ENCODE measurements around the gene CHD1L.
A peak's percentile ranks its signal among the peaks of the same experiment; 100 is the strongest.

CHD1L gene

GRCh38 chr1:147209825-147210821 is 32.4 kb upstream of the CHD1L start:
- Histone ChIP-seq H3K79me2 (ENCODE audit: control insufficient read depth, insufficient read depth, low read length, poor library complexity) (no peaks in the 10 kb centered on the region), H3K27ac (ENCODE audit: low read depth, low read length) (no peak overlapping the region), H2AK5ac (ENCODE audit: low read length) (no peak overlapping the region), H2AFZ (ENCODE audit: insufficient read depth, low read length, poor library complexity) (no peak overlapping the region), H3K9me3 (ENCODE audit: insufficient read depth, low read depth, low read length) (no peaks in the 10 kb centered on the region), H2BK5ac (ENCODE audit: low read depth, low read length, poor library complexity) (no peak overlapping the region), H4K91ac (ENCODE audit: low read depth, low read length) (no peak overlapping the region), H4K8ac (ENCODE audit: low read depth, low read length) (no peak overlapping the region), H3K4me2 (ENCODE audit: low read length) (no peak overlapping the region), H3K14ac (ENCODE audit: low read length) (no peak overlapping the region), H3K79me1 (ENCODE audit: low read length) (no peaks in the 10 kb centered on the region), H3K9ac (ENCODE audit: low read length) (no peak overlapping the region), H4K12ac (ENCODE audit: low read depth, low read length) (no peak overlapping the region), H3K27me3 (ENCODE audit: insufficient read depth, low read length) (no peaks in the 10 kb centered on the region), H3K23ac (ENCODE audit: low read length) (no peak overlapping the region), H2BK120ac (ENCODE audit: insufficient read depth, low read length, poor library complexity) (no peak overlapping the region), H3K4ac (ENCODE audit: low read depth, low read length) (no peak overlapping the region), H3K4me3 (ENCODE audit: low read depth, low read length) (no peak overlapping the region), H3K36me3 (ENCODE audit: control insufficient read depth in 1 of 2, insufficient read depth in 2 of 2, low read length in 2 of 2) (no peaks in the 10 kb centered on the region), H2BK12ac (ENCODE audit: low read length) (no peak overlapping the region), H3K4me1 (ENCODE audit: control insufficient read depth in 1 of 2, insufficient read depth in 2 of 2, low read length in 2 of 2) (peaks cover 3 to 4% of the 10 kb centered on the region in 2 experiments), H3K18ac (ENCODE audit: low read length) (no peak overlapping the region)
- no CpG with 5 or more reads among the region's 3 CpGs for WGBS (ENCODE audit: extremely low coverage, insufficient coverage, insufficient read length)
- DNase-seq = no peak

- Histone ChIP-seq H4K12ac (ENCODE audit: low read depth, low read length) (no peak overlapping the region), H3K79me2 (ENCODE audit: control insufficient read depth, insufficient read depth, low read length, poor library complexity) (no peaks in the 10 kb centered on the region), H2AFZ (ENCODE audit: insufficient read depth, low read length, poor library complexity) (no peak overlapping the region), H3K79me1 (ENCODE audit: low read length) (no peaks in the 10 kb centered on the region), H3K4me2 (ENCODE audit: low read length) (no peak overlapping the region), H3K18ac (ENCODE audit: low read length) (no peak overlapping the region), H2BK120ac (ENCODE audit: insufficient read depth, low read length, poor library complexity) (no peak overlapping the region), H3K14ac (ENCODE audit: low read length) (no peak overlapping the region), H3K4ac (ENCODE audit: low read depth, low read length) (no peak overlapping the region), H3K27me3 (ENCODE audit: insufficient read depth, low read length) (no peaks in the 10 kb centered on the region), H2BK12ac (ENCODE audit: low read length) (no peak overlapping the region), H2AK5ac (ENCODE audit: low read length) (no peak overlapping the region), H3K4me1 (ENCODE audit: control insufficient read depth in 1 of 2, insufficient read depth in 2 of 2, low read length in 2 of 2) (peaks cover 3 to 4% of the 10 kb centered on the region in 2 experiments), H3K27ac (ENCODE audit: low read depth, low read length) (no peak overlapping the region), H4K8ac (ENCODE audit: low read depth, low read length) (no peak overlapping the region), H3K9me3 (ENCODE audit: insufficient read depth, low read depth, low read length) (no peaks in the 10 kb centered on the region), H3K23ac (ENCODE audit: low read length) (no peak overlapping the region), H4K91ac (ENCODE audit: low read depth, low read length) (no peak overlapping the region), H3K4me3 (ENCODE audit: low read depth, low read length) (no peak overlapping the region), H2BK5ac (ENCODE audit: low read depth, low read length, poor library complexity) (no peak overlapping the region), H3K9ac (ENCODE audit: low read length) (no peak overlapping the region), H3K36me3 (ENCODE audit: control insufficient read depth in 1 of 2, insufficient read depth in 2 of 2, low read length in 2 of 2) (no peaks in the 10 kb centered on the region)
- peak; percentile 64 to 83 for DNase-seq
- 100% methylated on average over 1 of the region's 2 CpGs for WGBS (ENCODE audit: extremely low coverage, insufficient coverage, insufficient read length)
These were observed 31.5 kb upstream of the CHD1L start for GRCh38 chr1:147210987-147211386.

GRCh38 chr1:147211577-147211976 is 30.9 kb upstream of the CHD1L start:
- no peak overlapping the region for H3K4ac ChIP-seq (ENCODE audit: low read depth, low read length)
- no peak overlapping the region for H2AK5ac ChIP-seq (ENCODE audit: low read length)
- no peaks in the 10 kb centered on the region for H3K9me3 ChIP-seq (ENCODE audit: insufficient read depth, low read depth, low read length)
- no peaks in the 10 kb centered on the region for H3K36me3 ChIP-seq (ENCODE audit: control insufficient read depth in 1 of 2, insufficient read depth in 2 of 2, low read length in 2 of 2)
- no CpG with 5 or more reads among the region's 2 CpGs for WGBS (ENCODE audit: extremely low coverage, insufficient coverage, insufficient read length)
- no peak overlapping the region for H3K14ac ChIP-seq (ENCODE audit: low read length)
- H3K79me2 ChIP-seq (ENCODE audit: control insufficient read depth, insufficient read depth, low read length, poor library complexity) = no peaks in the 10 kb centered on the region
- no peak overlapping the region for H2BK5ac ChIP-seq (ENCODE audit: low read depth, low read length, poor library complexity)
- no peak overlapping the region for H3K9ac ChIP-seq (ENCODE audit: low read length)
- no peak overlapping the region for H3K4me3 ChIP-seq (ENCODE audit: low read depth, low read length)
- no peak overlapping the region for H3K23ac ChIP-seq (ENCODE audit: low read length)
- H3K4me1 ChIP-seq (ENCODE audit: control insufficient read depth in 1 of 2, insufficient read depth in 2 of 2, low read length in 2 of 2) = peaks cover 3 to 4% of the 10 kb centered on the region in 2 experiments
- no peak overlapping the region for H3K4me2 ChIP-seq (ENCODE audit: low read length)
- no peak overlapping the region for H3K18ac ChIP-seq (ENCODE audit: low read length)
- H2AFZ ChIP-seq (ENCODE audit: insufficient read depth, low read length, poor library complexity) = no peak overlapping the region
- peak; percentile 1 to 27 for DNase-seq
- H4K91ac ChIP-seq (ENCODE audit: low read depth, low read length) = no peak overlapping the region
- no peak overlapping the region for H4K8ac ChIP-seq (ENCODE audit: low read depth, low read length)
- no peak overlapping the region for H2BK120ac ChIP-seq (ENCODE audit: insufficient read depth, low read length, poor library complexity)
- H3K27ac ChIP-seq (ENCODE audit: low read depth, low read length) = no peak overlapping the region
- no peaks in the 10 kb centered on the region for H3K79me1 ChIP-seq (ENCODE audit: low read length)
- H2BK12ac ChIP-seq (ENCODE audit: low read length) = no peak overlapping the region
- H3K27me3 ChIP-seq (ENCODE audit: insufficient read depth, low read length) = no peaks in the 10 kb centered on the region
- H4K12ac ChIP-seq (ENCODE audit: low read depth, low read length) = no peak overlapping the region

GRCh38 chr1:147213271-147213670 is 29.2 kb upstream of the CHD1L start:
- no peaks in the 10 kb centered on the region for H3K27me3 ChIP-seq (ENCODE audit: insufficient read depth, low read length)
- H3K27ac ChIP-seq (ENCODE audit: low read depth, low read length) = no peak overlapping the region
- no peak overlapping the region for H2BK12ac ChIP-seq (ENCODE audit: low read length)
- no peaks in the 10 kb centered on the region for H3K79me1 ChIP-seq (ENCODE audit: low read length)
- no peak overlapping the region for H2AFZ ChIP-seq (ENCODE audit: insufficient read depth, low read length, poor library complexity)
- H3K9me3 ChIP-seq (ENCODE audit: insufficient read depth, low read depth, low read length) = no peaks in the 10 kb centered on the region
- H3K4me3 ChIP-seq (ENCODE audit: low read depth, low read length) = no peak overlapping the region
- no peak overlapping the region for H3K23ac ChIP-seq (ENCODE audit: low read length)
- H3K36me3 ChIP-seq (ENCODE audit: control insufficient read depth in 1 of 2, insufficient read depth in 2 of 2, low read length in 2 of 2) = no peaks in the 10 kb centered on the region
- no peak overlapping the region for H4K12ac ChIP-seq (ENCODE audit: low read depth, low read length)
- H3K14ac ChIP-seq (ENCODE audit: low read length) = no peak overlapping the region
- no peak for DNase-seq
- H3K4me1 ChIP-seq (ENCODE audit: control insufficient read depth in 1 of 2, insufficient read depth in 2 of 2, low read length in 2 of 2) = peaks cover 3 to 4% of the 10 kb centered on the region in 2 experiments
- no peak overlapping the region for H2BK5ac ChIP-seq (ENCODE audit: low read depth, low read length, poor library complexity)
- no peak overlapping the region for H3K9ac ChIP-seq (ENCODE audit: low read length)
- H4K8ac ChIP-seq (ENCODE audit: low read depth, low read length) = no peak overlapping the region
- no peaks in the 10 kb centered on the region for H3K79me2 ChIP-seq (ENCODE audit: control insufficient read depth, insufficient read depth, low read length, poor library complexity)
- H3K4ac ChIP-seq (ENCODE audit: low read depth, low read length) = no peak overlapping the region
- no peak overlapping the region for H3K4me2 ChIP-seq (ENCODE audit: low read length)
- no peak overlapping the region for H3K18ac ChIP-seq (ENCODE audit: low read length)
- H4K91ac ChIP-seq (ENCODE audit: low read depth, low read length) = no peak overlapping the region
- no peak overlapping the region for H2AK5ac ChIP-seq (ENCODE audit: low read length)
- no peak overlapping the region for H2BK120ac ChIP-seq (ENCODE audit: insufficient read depth, low read length, poor library complexity)
